ENCODE results near the gene TIRAP. TPM values are rescaled to one million over a fixed set of nuclear protein-coding genes. Genes with fewer than 3 reads are reported as not detected.

TIRAP gene
- total and polyA plus RNA-seq, 9 of the 15 experiments (the other 6 are each of a cell fraction or from before 2014, with no cell fraction given), result 0.60 to 8.7 (median 3.7) TPM

DNA sequence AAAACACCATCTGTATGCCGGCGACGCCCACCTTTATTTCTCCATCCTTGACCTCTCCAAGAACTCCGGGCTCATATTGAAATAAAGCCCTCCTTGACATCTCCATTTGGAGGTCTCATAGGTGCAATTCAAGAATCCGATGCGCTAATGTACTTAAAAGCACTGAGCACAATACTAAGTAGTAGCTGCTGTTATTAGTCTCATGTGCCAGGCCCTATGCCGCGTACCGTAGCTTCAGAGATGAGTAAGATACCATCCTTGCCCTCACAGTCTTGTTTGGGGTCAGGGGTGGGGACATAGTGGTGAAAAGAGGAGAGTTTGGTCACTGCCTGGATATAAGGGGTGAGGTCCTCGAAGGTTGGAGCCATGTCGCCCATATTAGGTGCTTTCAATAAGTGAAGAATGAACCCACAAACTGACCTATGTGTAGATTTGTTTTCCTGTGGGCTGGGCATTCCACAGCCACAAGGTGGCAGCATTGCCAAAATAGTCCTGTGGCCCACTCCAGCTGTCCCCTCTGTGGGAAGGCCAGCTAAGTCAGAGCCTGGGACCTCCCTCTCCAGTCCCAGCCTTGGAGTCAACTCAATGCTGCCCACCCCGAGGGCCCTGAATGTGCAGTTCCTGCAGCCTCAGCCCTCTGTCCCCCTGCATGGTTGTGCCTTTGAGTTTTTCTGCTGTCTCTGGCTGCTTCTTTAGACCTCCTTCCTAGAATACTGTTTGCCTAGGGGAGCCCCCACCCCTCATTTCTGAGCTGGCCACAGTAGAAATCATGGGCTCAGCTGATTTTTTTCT lies 27.5 kb downstream of the TIRAP start (continued):
- TF ChIP-seq, protein P1, sequence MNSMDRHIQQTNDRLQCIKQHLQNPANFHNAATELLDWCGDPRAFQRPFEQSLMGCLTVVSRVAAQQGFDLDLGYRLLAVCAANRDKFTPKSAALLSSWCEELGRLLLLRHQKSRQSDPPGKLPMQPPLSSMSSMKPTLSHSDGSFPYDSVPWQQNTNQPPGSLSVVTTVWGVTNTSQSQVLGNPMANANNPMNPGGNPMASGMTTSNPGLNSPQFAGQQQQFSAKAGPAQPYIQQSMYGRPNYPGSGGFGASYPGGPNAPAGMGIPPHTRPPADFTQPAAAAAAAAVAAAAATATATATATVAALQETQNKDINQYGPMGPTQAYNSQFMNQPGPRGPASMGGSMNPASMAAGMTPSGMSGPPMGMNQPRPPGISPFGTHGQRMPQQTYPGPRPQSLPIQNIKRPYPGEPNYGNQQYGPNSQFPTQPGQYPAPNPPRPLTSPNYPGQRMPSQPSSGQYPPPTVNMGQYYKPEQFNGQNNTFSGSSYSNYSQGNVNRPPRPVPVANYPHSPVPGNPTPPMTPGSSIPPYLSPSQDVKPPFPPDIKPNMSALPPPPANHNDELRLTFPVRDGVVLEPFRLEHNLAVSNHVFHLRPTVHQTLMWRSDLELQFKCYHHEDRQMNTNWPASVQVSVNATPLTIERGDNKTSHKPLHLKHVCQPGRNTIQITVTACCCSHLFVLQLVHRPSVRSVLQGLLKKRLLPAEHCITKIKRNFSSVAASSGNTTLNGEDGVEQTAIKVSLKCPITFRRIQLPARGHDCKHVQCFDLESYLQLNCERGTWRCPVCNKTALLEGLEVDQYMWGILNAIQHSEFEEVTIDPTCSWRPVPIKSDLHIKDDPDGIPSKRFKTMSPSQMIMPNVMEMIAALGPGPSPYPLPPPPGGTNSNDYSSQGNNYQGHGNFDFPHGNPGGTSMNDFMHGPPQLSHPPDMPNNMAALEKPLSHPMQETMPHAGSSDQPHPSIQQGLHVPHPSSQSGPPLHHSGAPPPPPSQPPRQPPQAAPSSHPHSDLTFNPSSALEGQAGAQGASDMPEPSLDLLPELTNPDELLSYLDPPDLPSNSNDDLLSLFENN (IDR thresholded peaks at IDR 0.05; ENCODE audit: low read depth in 2 of 2, low read length in 2 of 2), result no peak
- TF ChIP-seq, protein P2, sequence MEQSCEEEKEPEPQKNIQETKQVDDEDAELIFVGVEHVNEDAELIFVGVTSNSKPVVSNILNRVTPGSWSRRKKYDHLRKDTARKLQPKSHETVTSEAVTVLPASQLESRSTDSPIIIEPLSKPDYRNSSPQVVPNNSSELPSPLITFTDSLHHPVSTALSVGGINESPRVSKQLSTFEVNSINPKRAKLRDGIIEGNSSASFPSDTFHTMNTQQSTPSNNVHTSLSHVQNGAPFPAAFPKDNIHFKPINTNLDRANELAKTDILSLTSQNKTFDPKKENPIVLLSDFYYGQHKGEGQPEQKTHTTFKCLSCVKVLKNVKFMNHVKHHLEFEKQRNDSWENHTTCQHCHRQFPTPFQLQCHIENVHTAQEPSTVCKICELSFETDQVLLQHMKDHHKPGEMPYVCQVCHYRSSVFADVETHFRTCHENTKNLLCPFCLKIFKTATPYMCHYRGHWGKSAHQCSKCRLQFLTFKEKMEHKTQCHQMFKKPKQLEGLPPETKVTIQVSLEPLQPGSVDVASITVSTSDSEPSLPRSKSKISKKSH (CRISPR knock-in tag; IDR thresholded peaks at IDR 0.05), result no peak
- TF ChIP-seq TRIM28 (IDR thresholded peaks at IDR 0.05) (no peak), ZNF668 (CRISPR knock-in tag; IDR thresholded peaks at IDR 0.05) (no peak), SLC30A9 (CRISPR knock-in tag; IDR thresholded peaks at IDR 0.05) (no peak), STAG1 (CRISPR knock-in tag; IDR thresholded peaks at IDR 0.05; ENCODE audit: borderline replicate concordance) (peak; percentile 66; the same call in 1 of the 2 replicates), BRF1 (IDR thresholded peaks at IDR 0.05; ENCODE audit: borderline replicate concordance, extremely low read depth, insufficient read length) (no peak), MEIS2 (IDR thresholded peaks at IDR 0.05; ENCODE audit: partially characterized antibody) (no peak), ZNF696 (CRISPR knock-in tag; conservative IDR thresholded peaks at IDR 0.05) (no peak)
- TF ChIP-seq, protein P3, sequence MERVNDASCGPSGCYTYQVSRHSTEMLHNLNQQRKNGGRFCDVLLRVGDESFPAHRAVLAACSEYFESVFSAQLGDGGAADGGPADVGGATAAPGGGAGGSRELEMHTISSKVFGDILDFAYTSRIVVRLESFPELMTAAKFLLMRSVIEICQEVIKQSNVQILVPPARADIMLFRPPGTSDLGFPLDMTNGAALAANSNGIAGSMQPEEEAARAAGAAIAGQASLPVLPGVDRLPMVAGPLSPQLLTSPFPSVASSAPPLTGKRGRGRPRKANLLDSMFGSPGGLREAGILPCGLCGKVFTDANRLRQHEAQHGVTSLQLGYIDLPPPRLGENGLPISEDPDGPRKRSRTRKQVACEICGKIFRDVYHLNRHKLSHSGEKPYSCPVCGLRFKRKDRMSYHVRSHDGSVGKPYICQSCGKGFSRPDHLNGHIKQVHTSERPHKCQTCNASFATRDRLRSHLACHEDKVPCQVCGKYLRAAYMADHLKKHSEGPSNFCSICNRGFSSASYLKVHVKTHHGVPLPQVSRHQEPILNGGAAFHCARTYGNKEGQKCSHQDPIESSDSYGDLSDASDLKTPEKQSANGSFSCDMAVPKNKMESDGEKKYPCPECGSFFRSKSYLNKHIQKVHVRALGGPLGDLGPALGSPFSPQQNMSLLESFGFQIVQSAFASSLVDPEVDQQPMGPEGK (CRISPR knock-in tag; IDR thresholded peaks at IDR 0.05; ENCODE audit: borderline replicate concordance), result no peak
- TF ChIP-seq, protein P4, sequence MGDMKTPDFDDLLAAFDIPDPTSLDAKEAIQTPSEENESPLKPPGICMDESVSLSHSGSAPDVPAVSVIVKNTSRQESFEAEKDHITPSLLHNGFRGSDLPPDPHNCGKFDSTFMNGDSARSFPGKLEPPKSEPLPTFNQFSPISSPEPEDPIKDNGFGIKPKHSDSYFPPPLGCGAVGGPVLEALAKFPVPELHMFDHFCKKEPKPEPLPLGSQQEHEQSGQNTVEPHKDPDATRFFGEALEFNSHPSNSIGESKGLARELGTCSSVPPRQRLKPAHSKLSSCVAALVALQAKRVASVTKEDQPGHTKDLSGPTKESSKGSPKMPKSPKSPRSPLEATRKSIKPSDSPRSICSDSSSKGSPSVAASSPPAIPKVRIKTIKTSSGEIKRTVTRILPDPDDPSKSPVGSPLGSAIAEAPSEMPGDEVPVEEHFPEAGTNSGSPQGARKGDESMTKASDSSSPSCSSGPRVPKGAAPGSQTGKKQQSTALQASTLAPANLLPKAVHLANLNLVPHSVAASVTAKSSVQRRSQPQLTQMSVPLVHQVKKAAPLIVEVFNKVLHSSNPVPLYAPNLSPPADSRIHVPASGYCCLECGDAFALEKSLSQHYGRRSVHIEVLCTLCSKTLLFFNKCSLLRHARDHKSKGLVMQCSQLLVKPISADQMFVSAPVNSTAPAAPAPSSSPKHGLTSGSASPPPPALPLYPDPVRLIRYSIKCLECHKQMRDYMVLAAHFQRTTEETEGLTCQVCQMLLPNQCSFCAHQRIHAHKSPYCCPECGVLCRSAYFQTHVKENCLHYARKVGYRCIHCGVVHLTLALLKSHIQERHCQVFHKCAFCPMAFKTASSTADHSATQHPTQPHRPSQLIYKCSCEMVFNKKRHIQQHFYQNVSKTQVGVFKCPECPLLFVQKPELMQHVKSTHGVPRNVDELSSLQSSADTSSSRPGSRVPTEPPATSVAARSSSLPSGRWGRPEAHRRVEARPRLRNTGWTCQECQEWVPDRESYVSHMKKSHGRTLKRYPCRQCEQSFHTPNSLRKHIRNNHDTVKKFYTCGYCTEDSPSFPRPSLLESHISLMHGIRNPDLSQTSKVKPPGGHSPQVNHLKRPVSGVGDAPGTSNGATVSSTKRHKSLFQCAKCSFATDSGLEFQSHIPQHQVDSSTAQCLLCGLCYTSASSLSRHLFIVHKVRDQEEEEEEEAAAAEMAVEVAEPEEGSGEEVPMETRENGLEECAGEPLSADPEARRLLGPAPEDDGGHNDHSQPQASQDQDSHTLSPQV (IDR thresholded peaks at IDR 0.05), result no peak
- TF ChIP-seq, protein P5, sequence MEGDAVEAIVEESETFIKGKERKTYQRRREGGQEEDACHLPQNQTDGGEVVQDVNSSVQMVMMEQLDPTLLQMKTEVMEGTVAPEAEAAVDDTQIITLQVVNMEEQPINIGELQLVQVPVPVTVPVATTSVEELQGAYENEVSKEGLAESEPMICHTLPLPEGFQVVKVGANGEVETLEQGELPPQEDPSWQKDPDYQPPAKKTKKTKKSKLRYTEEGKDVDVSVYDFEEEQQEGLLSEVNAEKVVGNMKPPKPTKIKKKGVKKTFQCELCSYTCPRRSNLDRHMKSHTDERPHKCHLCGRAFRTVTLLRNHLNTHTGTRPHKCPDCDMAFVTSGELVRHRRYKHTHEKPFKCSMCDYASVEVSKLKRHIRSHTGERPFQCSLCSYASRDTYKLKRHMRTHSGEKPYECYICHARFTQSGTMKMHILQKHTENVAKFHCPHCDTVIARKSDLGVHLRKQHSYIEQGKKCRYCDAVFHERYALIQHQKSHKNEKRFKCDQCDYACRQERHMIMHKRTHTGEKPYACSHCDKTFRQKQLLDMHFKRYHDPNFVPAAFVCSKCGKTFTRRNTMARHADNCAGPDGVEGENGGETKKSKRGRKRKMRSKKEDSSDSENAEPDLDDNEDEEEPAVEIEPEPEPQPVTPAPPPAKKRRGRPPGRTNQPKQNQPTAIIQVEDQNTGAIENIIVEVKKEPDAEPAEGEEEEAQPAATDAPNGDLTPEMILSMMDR (IDR thresholded peaks at IDR 0.05 in 2 of 3, conservative IDR thresholded peaks at IDR 0.05 in 1 of 3; ENCODE audit: insufficient read depth in 2 of 3, low read depth in 1 of 3, low read length in 3 of 3), result peak; percentile 85 to 96 (median 92)

Data from K562 (cell line).